Activated T-cell treated with anti-CD3 and anti-CD28 coated beads for 24 hours (primary cell): Measurements from ENCODE around the gene CHRM2.

Experiments used
- DNase-seq: peaks from one replicate; pipeline ENCODE4 v3.0.0-alpha.2; 2020; ENCODE audit warnings: low read depth

The CHRM2 gene

GRCh38 chr7:136897676-136898075 lies 29.2 kb downstream of the CHRM2 start:
- no peak for DNase-seq

DNA sequence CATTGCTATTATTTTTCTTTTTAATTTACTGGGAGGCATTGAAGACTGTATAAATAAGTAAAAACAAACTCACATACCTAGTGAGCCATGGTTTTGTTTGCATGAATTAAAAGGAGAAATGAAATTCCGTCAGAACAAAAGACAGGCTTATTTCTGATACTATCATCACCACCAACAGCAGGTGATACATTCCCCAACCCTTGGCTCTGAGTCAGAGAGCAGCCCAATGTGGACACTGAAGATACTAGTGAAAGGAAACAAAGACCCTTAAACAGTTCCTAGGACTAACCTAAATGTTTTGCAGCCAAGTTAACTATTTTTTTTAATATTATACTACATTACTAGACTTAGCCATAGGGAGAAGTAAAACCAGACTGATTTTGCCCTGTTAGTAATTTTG lies 31.6 kb downstream of the CHRM2 start:
- no peak for DNase-seq

GRCh38 chr7:136910771-136911170 lies 42.3 kb downstream of the CHRM2 start:
- DNase-seq = no peak

- DNase-seq = no peak
Measured at GRCh38 chr7:136911344-136911743, 42.9 kb downstream of the CHRM2 start.

DNA sequence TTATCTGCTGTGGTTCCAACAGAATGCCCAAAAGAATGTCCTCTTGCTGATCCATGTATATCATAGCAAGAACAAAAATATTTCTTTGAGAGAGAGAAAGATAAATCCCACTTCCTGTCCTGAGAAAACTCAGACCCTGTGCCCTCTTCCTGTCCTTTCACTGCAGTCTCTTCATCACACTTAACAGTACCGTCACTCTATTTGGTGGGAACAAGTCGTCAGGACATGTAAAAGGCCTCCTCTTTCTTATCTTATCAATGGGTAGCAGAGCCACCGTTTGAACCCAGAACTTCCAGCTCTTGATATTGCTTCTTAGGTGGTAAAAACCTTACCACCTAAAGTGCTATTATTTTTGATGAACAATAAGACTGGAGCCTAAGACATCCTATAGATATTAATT lies 43.9 kb downstream of the CHRM2 start:
- no peak for DNase-seq

DNA sequence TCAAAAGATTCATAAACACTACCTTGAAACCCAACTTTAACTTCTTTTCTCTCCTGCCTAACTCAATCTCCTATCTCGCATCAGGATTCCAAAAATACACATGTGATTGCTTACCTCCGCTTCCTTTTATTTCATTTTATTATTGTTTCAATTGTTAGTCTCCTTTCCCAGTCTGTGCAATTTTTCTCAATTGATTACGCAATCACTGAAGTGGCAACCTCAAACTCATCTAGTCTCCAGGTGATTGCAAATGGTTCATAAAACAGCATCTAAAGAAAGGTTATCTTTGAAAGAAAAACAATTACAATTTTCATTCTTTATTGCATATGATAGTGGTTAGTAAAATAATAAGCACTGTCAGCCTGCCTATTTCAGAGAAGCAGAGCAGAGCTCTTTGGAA lies 45.6 kb downstream of the CHRM2 start:
- no peak for DNase-seq

DNA sequence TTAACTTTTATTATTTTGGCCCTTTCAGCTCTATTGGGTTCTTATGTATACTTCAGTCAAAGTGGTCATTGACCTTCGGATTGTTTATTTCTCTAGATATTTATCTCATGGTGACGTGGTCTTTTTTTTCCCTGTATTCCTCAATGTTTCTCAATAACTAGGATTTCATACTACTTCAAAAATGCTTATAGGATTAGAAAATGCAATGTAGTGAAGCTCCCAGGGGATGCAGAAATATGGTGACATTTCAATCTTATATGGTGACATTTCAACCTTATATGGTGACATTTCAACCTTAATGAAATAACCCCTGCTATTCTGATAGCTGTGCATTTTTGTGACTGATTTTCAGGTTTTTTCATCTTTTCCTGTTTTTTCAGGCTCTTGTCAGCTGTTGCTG lies 51.4 kb downstream of the CHRM2 start:
- DNase-seq = no peak

- no peak for DNase-seq
Measured at GRCh38 chr7:136923111-136923667, 54.7 kb downstream of the CHRM2 start.

GRCh38 chr7:136925044-136925443 lies 56.6 kb downstream of the CHRM2 start:
- no peak for DNase-seq

DNA sequence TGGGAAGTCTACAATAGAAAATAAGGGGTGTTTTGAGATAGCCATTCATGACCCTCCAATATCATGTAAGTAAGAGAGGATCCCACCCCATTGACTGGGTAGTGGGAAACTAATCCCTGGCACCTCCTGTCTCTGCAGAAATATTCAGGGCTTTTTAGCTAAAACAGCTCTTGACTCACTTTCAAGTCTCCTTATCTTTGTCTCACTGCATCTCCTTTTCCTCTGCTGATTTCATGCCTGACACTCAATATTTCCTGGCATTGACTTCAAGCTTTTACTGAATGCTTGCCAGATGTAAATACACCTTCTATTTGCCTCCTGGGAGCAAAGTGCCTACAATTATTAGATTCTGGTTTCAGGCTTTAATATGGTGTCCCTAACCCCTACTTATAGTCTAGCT lies 57.1 kb downstream of the CHRM2 start:
- no peak for DNase-seq

- DNase-seq = no peak
Measured at GRCh38 chr7:136931169-136931867, 62.9 kb downstream of the CHRM2 start.

- DNase-seq = no peak
Measured at GRCh38 chr7:136937436-136937835, 69.0 kb downstream of the CHRM2 start.

GRCh38 chr7:136938476-136938875 lies 70.0 kb downstream of the CHRM2 start:
- no peak for DNase-seq

- DNase-seq = no peak
Measured at GRCh38 chr7:136940122-136940521, 71.7 kb downstream of the CHRM2 start.

GRCh38 chr7:136940917-136941316 lies 72.5 kb downstream of the CHRM2 start:
- DNase-seq = no peak

GRCh38 chr7:136941816-136942215 lies 73.4 kb downstream of the CHRM2 start:
- DNase-seq = no peak

DNA sequence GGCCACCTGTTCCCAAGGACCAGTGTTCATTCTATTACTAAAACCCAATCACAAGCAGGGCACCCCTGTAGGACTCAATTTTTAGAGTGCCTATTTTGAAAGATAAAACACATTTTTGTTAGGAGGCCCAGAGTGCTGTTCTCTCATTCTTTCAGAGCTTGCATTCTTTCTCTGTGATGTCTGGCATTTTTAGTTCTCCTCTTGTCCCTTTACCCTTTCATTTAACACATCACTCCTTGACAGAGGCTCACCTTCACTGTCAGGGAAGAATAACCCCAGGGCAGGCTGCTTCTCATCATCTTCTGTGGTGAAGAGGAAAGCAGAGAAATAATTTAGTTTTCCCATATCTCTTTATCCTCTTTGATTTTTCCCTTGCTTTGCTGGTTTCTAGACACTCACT lies 73.9 kb downstream of the CHRM2 start:
- no peak for DNase-seq

- DNase-seq = no peak
Measured at GRCh38 chr7:136942994-136943393, 74.5 kb downstream of the CHRM2 start.

DNA sequence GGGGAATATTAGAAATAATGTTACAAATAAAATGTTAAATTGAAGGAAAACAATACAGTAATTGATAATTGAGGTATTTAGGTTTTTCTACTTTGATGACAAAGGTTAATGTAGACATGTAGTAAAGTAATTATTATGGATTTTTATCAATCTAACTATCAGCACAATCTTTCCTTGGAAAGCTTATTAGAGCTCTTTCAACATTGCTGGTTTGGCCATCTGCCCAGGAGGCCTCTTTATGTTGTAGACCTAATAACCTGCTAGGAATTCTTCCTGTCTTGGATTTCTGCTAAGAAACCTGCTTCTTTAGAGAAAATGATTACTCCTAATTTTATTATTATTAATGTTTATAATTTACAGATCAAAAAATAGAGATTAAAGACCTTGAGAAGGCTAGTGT lies 78.9 kb downstream of the CHRM2 start:
- DNase-seq = no peak

DNA sequence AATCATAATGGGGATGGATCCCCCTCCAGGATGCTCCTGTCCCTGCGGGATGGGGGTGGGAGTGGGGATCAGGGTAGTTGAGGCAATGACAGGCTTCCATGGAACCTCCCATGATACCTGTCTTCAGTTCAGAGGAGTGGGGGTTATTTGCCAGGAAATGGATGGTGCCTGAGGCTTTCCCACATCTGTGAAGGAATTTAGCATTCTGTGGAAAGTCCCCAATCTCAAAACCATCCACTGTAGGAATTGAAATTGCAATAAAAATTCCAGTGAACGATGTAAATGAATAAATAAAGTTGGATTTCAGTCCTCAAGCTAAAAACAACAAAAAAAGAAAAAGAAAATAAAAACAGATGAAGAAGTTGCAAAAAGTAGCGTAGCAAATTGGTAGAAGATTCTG lies 81.9 kb downstream of the CHRM2 start:
- no peak for DNase-seq

DNA sequence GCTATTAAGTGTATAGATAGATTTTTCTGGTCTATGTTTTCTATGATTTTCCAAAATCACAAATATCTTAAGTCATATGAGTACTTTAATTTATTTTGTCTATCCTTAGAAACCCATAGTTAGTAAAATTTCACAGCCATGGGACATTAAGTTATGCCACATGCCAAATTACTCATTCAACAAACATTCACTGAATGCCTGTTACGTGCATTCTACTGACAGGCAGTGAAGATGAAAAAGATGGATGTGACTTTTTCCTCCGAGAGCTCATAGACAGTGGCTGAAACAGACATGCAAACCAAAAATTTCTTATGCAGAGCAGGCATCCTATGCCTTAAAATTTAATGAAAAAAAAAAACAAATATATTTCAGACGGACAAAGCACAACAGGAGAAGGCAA lies 84.9 kb downstream of the CHRM2 start:
- DNase-seq = no peak

- DNase-seq = no peak
Measured at GRCh38 chr7:136956232-136956631, 87.8 kb downstream of the CHRM2 start.

DNA sequence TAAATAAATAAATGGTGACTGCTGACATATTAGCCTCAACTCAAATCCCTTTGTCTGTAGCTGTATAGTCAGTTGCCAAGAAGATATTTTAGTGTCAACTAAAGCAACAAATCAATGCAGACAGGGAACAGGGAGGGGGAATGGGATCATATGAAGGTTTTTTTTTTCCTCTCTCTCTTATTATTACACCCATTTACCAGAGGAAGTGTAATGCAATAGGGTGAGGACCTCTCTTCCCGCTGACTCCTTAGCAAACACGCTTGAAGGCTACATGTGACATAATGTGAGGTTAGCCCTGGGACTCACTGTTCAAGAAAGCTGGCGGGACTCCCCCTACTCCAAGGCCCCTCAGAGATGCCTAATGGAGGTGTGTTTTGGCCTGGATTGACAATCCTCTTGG lies 88.2 kb downstream of the CHRM2 start:
- no peak for DNase-seq

GRCh38 chr7:136957391-136957790 lies 88.9 kb downstream of the CHRM2 start:
- DNase-seq = no peak
